Activated CD4-positive, alpha-beta T cell treated with anti-CD3 and anti-CD28 coated beads, Interleukin-2, amount 10 ng/mL, durations not matched to agents 24 days and 14 days (primary cell): ENCODE data around the gene FRMD4A. TPM values are rescaled to one million over a fixed set of nuclear protein-coding genes. Genes with fewer than 3 reads are reported as not detected.
A peak's percentile ranks its signal among the peaks of the same experiment; 100 is the strongest.

Source experiments
- DNase-seq: peaks from one replicate; pipeline ENCODE4 v3.0.0; 2022
- H3K27ac Mint-ChIP-seq: one replicate; pipeline ENCODE4 v1.8.0; 2022; ENCODE audit warnings: mild to moderate bottlenecking, mixed read lengths
- H3K27me3 Mint-ChIP-seq: one replicate; pipeline ENCODE4 v1.8.0; 2022; ENCODE audit warnings: mixed read lengths
- H3K36me3 Mint-ChIP-seq: one replicate; pipeline ENCODE4 v1.8.0; 2022; ENCODE audit warnings: low read depth, mild to moderate bottlenecking, mixed read lengths
- H3K4me1 Mint-ChIP-seq: one replicate; pipeline ENCODE4 v1.8.0; 2021; ENCODE audit warnings: mixed read lengths
- H3K4me3 Mint-ChIP-seq: one replicate; pipeline ENCODE4 v1.8.0; 2022; ENCODE audit warnings: mild to moderate bottlenecking, moderate library complexity, mixed read lengths
- H3K9me3 Mint-ChIP-seq: one replicate; pipeline ENCODE4 v1.8.0; 2021; ENCODE audit warnings: mixed read lengths
- intact Hi-C: fragments of 100-400 bp; cut with micrococcal nuclease; formaldehyde crosslinking; loops from one replicate; pipeline ENCODE4 v1.15.1; 2023
- total RNA-seq: library from RNA; stranded (reverse); gene quantifications from 2 replicates; pipeline ENCODE4 v1.2.3, GENCODE V29; 2022

FRMD4A gene
- total RNA-seq, 1 donor from 2014 or later: 0.98 TPM

- no peak for DNase-seq
- H3K4me1 Mint-ChIP-seq: peaks cover 5% of the 10 kb centered on the region
- H3K27me3 Mint-ChIP-seq: peaks cover 8% of the 10 kb centered on the region
- intact Hi-C loops: no loop called here
- no peak overlapping the region for H3K4me3 Mint-ChIP-seq
- no peaks in the 10 kb centered on the region for H3K9me3 Mint-ChIP-seq
- H3K36me3 Mint-ChIP-seq: no peaks in the 10 kb centered on the region
- H3K27ac Mint-ChIP-seq: no peak overlapping the region
Measured at GRCh38 chr10:13803566-13804554, 526.9 kb downstream of the FRMD4A start.

- Mint-ChIP-seq H3K36me3 (no peaks in the 10 kb centered on the region), H3K4me1 (peaks cover 10% of the 10 kb centered on the region), H3K4me3 (no peak overlapping the region), H3K27ac (no peak overlapping the region), H3K9me3 (no peaks in the 10 kb centered on the region), H3K27me3 (peaks cover 8% of the 10 kb centered on the region)
- no peak for DNase-seq
- intact Hi-C loops: no loop called here
Measured at GRCh38 chr10:13801907-13802288, 528.8 kb downstream of the FRMD4A start.

GRCh38 chr10:13801156-13801906 lies 529.4 kb downstream of the FRMD4A start:
- H3K36me3 Mint-ChIP-seq: no peaks in the 10 kb centered on the region
- H3K27ac Mint-ChIP-seq: no peak overlapping the region
- peaks cover 10% of the 10 kb centered on the region for H3K4me1 Mint-ChIP-seq
- peaks cover 8% of the 10 kb centered on the region for H3K27me3 Mint-ChIP-seq
- DNase-seq: no peak
- intact Hi-C loops: no loop called here
- no peaks in the 10 kb centered on the region for H3K9me3 Mint-ChIP-seq
- no peak overlapping the region for H3K4me3 Mint-ChIP-seq

- DNase-seq: no peak
- H3K27me3 Mint-ChIP-seq: no peaks in the 10 kb centered on the region
- peaks cover 24% of the 10 kb centered on the region for H3K4me1 Mint-ChIP-seq
- no peaks in the 10 kb centered on the region for H3K36me3 Mint-ChIP-seq
- intact Hi-C loops: no loop called here
- no peak overlapping the region for H3K27ac Mint-ChIP-seq
- no peaks in the 10 kb centered on the region for H3K9me3 Mint-ChIP-seq
- H3K4me3 Mint-ChIP-seq: no peak overlapping the region
Measured at GRCh38 chr10:13797164-13797563, 533.6 kb downstream of the FRMD4A start.

- Mint-ChIP-seq H3K4me1 (peaks cover 24% of the 10 kb centered on the region), H3K9me3 (no peaks in the 10 kb centered on the region), H3K36me3 (no peaks in the 10 kb centered on the region), H3K4me3 (peak overlapping the region; percentile 6), H3K27ac (peak overlapping the region; percentile 19), H3K27me3 (no peaks in the 10 kb centered on the region)
- DNase-seq: peak; percentile 62
- intact Hi-C loops: no loop called here
Measured at GRCh38 chr10:13795653-13796555, 534.8 kb downstream of the FRMD4A start.

- Mint-ChIP-seq H3K9me3 (no peaks in the 10 kb centered on the region), H3K27me3 (no peaks in the 10 kb centered on the region), H3K36me3 (no peaks in the 10 kb centered on the region), H3K4me1 (peaks cover 24% of the 10 kb centered on the region), H3K27ac (no peak overlapping the region), H3K4me3 (peak overlapping the region; percentile 6)
- intact Hi-C loops: no loop called here
- DNase-seq: no peak
Measured at GRCh38 chr10:13794992-13795612, 535.6 kb downstream of the FRMD4A start.

GRCh38 chr10:13792006-13792405 lies 538.7 kb downstream of the FRMD4A start:
- Mint-ChIP-seq H3K4me3 (no peak overlapping the region), H3K27ac (no peak overlapping the region), H3K27me3 (no peaks in the 10 kb centered on the region), H3K4me1 (peaks cover 34% of the 10 kb centered on the region), H3K36me3 (no peaks in the 10 kb centered on the region), H3K9me3 (no peaks in the 10 kb centered on the region)
- intact Hi-C loops: no loop called here
- DNase-seq: no peak

GRCh38 chr10:13791483-13791882 lies 539.2 kb downstream of the FRMD4A start:
- Mint-ChIP-seq H3K36me3 (no peaks in the 10 kb centered on the region), H3K4me3 (no peak overlapping the region), H3K27me3 (no peaks in the 10 kb centered on the region), H3K4me1 (peaks cover 37% of the 10 kb centered on the region), H3K9me3 (no peaks in the 10 kb centered on the region), H3K27ac (no peak overlapping the region)
- DNase-seq: no peak
- intact Hi-C loops: no loop called here

GRCh38 chr10:13790196-13790595 lies 540.5 kb downstream of the FRMD4A start:
- Mint-ChIP-seq H3K4me3 (no peak overlapping the region), H3K27ac (no peak overlapping the region), H3K9me3 (no peaks in the 10 kb centered on the region), H3K36me3 (no peaks in the 10 kb centered on the region), H3K27me3 (no peaks in the 10 kb centered on the region), H3K4me1 (peaks cover 27% of the 10 kb centered on the region)
- intact Hi-C loops: no loop called here
- DNase-seq: no peak

- intact Hi-C loops: loop anchor here (10.0 kb wide), 1 partner anchor 1085 kb away; the partner anchor contains the start of gene SUV39H2
Measured at GRCh38 chr10:13789448-13789829, 541.3 kb downstream of the FRMD4A start.

GRCh38 chr10:13788711-13789447 lies 541.8 kb downstream of the FRMD4A start:
- Mint-ChIP-seq H3K36me3 (no peaks in the 10 kb centered on the region), H3K27ac (peak overlapping the region; percentile 91), H3K4me3 (peak overlapping the region; percentile 26), H3K4me1 (peaks cover 27% of the 10 kb centered on the region), H3K27me3 (no peaks in the 10 kb centered on the region), H3K9me3 (no peaks in the 10 kb centered on the region)
- intact Hi-C loops: loop anchor here (10.0 kb wide), 1 partner anchor 1086 kb away; the partner anchor contains the start of gene SUV39H2
- peak; percentile 70 for DNase-seq

More at GRCh38 chr10:13789448-13789829, 541.3 kb downstream of the FRMD4A start:
- Mint-ChIP-seq H3K27ac (peak overlapping the region; percentile 91), H3K36me3 (no peaks in the 10 kb centered on the region), H3K4me1 (peaks cover 24% of the 10 kb centered on the region), H3K27me3 (no peaks in the 10 kb centered on the region), H3K4me3 (no peak overlapping the region), H3K9me3 (no peaks in the 10 kb centered on the region)
- no peak for DNase-seq

- H3K27ac Mint-ChIP-seq: peak overlapping the region; percentile 91
- peaks cover 29% of the 10 kb centered on the region for H3K4me1 Mint-ChIP-seq
- no peaks in the 10 kb centered on the region for H3K9me3 Mint-ChIP-seq
- no peaks in the 10 kb centered on the region for H3K27me3 Mint-ChIP-seq
- DNase-seq: no peak
- peak overlapping the region; percentile 15 for H3K4me3 Mint-ChIP-seq
- intact Hi-C loops: loop anchor here (10.0 kb wide), 1 partner anchor 1087 kb away; the partner anchor contains the start of gene SUV39H2
- no peaks in the 10 kb centered on the region for H3K36me3 Mint-ChIP-seq
Measured at GRCh38 chr10:13788320-13788600, 542.5 kb downstream of the FRMD4A start.
